Embryonic facial prominence (tissue), 1 donor: ENCODE results near the gene ROBO3.

Experiments
- DNase-seq: peaks from one replicate; pipeline ENCODE4 v3.0.0-alpha.2; 2016; ENCODE audit errors: extremely low spot score

The ROBO3 gene

DNA sequence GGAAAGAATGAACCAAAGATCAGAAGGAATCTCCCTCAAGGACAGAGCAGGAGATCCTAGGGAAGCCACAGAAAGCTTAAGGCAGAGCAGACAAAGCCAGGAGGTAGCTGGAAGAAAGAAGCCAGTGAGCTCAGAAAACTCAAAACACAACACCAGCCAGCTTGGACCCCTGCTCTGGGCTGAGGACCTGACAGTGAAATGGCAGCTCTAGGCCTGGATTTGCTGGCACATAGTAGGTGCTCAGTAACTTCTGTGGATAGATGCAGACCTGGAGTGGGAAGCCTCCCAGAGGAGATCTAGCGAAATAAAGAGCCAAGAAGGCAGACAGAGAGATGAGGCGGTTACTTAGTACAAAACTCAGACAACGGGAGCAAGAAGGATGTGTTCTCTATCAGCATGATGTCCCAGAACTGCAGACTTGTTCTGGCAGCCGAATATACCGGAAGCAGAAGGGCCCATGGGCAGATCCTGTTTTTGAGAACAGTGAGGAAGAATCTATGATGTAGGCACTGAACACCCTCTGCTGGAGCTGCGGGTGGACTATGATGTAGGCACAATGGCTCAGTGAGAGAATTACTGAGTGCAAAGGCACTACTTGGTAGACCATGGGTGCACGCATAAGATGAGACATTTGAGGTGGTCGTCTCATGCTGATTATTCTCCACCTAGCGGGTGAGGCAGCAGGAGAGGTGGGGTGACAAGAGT, 27.7 kb downstream of the ROBO3 start:
- DNase-seq: no peak

DNA sequence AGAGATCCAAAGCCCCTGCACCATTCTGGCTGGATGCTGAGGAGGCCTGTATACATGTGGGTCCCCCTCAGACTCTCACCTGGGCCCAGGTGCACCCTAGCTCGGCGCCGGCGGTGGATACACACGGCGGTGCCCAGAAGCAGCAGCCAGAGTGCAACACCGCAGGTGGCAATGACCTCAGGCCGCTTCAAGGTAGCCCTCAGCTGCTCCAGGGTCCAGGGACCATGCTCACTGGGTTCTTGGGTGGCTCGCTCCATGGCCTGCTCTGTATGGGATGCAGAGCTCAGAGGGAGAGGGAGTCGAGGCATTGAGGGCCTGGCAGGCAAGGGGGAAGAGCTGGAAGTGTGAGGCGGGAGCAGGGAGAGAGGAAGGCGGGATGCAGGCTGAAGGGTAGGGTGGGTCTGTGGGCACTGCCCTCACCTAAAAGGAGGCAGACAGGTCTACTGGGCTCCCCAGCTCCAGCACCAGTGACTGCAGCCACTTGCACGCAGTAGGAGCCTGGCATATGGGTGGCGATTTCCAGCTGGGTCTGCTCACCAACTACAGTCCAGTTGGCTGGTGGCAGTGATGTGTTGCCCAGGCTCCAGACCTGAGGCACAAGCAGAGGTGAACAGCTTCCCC, 28.7 kb downstream of the ROBO3 start:
- no peak for DNase-seq

DNA sequence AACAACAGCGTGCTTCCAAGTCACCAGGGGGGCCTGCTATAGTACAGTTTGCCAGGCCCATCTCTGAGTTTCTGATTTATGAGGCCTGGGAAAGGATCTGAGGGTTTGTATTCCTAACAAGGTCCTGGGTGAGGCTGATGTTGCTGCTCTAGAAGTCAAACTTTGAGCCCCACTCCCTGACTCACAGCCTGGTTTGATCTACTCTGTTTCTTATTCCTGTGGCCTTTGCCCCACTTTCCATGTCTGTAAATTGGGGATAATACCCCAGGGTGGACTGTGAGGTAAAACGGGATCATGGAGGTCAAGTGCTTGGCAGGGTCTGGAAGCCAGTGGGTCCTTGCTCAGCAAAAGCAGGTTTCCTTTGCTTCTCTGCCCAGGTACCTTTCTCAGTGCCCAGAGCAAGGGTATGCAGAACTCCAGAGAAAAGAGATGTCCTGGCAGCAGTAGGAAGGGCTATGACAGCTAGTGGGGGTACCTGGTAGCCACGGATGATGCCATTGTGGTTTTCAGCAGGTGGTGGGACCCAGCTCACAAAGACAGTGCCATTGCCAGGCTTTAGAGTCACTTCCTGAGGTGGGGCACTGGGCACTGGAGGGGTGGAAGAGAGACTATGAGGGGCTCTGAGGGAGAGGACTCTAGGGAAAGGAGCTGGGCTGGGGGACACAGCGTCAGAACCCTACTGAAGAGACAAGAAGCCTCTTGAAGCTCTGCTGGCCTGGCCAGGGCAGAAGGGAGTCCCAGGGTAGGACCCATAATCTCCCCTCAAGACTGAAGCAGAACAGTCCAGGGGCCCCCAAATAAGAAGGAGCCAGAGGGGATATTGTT, 29.6 kb downstream of the ROBO3 start:
- no peak for DNase-seq

DNA sequence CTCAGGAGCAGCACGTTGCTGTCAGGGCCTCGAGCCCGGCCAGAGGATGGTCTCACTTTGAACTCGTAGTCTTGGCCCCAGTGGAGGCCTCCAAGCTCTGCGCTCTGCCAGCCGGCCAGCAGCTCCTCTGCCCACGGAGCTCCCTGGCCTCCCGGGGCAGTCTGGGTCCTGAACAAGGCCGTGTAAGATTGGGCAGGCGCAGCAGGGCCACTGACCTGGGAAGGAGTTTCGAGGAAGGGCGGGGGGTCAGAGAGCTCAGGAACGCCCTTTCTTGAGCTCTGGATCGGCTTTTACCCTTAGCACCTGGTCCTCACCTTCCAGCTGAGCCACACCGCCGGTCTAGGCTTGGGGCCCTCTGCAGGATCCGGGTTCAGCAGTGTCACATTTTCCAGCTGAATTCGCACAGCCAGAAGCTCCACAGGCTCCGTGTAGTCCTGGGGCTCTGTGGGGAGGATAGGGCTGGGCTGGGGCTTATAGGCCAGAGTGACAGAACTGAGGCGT, 30.3 kb downstream of the ROBO3 start:
- DNase-seq: no peak

DNA sequence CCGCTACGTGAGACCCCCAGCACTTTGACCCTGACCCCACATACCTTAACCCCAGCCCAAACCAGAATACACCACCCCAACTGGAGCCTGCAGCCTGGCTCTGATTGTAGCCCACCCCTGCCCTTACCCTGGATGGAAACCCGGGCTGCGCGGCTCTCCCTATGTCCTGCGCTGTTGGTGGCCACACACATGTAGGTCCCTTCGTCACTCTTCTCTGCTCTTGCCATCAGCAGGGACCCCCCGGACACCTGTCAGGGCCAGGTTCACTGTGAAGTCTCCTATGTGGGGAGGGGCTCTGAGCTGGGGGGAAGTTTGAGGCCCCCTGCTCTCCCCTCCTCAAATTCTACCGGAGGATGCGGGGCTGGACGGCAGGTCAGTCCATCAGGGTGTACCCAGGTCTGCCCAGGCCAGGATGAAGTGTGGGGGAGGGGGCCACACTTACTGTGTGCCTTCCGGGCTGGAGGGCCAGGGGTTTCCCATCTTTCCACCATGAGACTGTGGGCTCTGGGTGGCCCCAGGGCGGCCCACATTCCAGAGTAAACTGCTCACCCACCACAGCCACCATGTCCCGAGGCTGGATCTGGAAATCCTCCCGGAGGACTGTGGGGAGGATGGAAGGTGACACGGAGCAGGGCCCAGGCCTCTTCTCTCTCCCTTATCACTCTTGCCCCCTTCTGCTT, 31.0 kb downstream of the ROBO3 start:
- DNase-seq: no peak

DNA sequence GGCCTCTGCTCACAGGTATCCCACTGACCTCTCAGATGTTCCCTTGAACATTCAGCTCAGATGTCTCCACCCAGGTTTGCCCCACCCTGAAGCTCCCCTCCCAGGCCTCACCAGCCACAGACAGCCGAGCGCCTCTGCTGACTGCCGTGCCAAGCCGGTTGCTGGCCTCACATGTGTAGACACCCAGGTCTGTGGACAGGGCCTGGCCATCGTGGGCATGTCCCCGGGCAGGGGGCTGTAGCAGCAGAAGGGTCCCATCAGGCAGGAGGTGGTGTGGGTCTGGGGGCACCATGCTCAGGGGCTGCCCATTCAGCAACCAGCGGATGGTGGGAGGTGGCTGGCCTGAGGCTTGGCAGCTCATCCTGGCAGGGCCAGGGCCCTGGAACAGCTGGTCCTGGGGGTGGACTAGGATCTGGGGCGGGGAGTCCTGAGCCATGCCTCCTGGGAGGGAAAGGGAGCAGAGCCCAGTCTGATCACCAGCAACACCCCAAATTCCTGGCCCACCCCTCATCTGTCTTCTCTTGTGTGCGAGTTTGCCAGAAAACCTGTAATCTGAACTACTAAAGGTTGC, 31.7 kb downstream of the ROBO3 start:
- no peak for DNase-seq

DNA sequence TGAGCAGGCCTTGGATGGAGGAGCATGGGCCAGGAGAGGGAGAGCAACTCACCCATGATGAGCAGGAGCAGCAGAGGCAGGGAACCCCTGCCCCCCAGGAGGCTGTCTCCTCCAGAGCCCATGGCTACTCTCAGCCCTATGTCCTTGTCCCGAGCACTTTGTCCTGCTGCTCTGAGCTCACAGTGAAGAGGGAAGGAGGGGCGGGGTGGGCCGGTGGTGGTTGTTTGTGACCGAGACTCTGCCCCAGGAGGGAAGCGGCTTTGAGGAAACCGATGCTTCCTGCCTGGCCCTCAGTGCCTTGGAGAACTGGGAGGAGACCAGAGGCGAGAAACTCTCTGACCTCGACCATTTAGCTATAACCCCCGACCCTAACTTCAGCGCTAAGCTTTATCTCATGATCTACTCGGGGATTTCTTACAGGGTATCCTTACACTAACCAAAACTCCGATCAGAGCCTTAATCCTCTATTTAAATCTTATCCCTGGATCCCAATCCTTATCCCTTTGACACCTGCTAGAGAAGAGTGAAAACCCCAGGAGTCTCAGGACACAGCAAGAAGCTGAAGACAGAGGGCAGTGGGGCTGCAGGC, 32.5 kb downstream of the ROBO3 start, which contains the start of gene ROBO4:
Gene ROBO4 (minus strand): TSS at position 192 of the 589 bp plus-strand sequence. CDS start 70 bp downstream, at position 122.
- no peak for DNase-seq

DNA sequence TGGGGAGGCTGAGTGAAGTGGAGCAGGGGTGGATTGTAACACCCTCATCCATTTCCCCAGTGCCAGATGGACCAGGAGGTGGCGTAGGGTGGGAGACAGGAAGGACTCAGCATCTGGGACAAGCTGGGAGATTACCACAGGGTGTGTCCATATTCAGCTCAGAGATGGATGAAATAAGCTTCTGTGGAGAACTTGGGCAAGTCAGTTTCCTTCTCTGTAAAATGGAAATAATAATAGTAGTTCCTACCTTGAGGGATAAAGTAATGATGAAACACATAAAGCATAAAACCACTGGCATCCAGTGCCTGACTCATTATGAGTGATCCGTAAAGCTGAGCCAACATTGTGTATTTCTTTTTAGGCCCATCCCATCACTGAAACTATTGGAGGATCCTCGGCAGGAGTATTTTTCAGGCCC, 33.0 kb downstream of the ROBO3 start:
- no peak for DNase-seq

DNA sequence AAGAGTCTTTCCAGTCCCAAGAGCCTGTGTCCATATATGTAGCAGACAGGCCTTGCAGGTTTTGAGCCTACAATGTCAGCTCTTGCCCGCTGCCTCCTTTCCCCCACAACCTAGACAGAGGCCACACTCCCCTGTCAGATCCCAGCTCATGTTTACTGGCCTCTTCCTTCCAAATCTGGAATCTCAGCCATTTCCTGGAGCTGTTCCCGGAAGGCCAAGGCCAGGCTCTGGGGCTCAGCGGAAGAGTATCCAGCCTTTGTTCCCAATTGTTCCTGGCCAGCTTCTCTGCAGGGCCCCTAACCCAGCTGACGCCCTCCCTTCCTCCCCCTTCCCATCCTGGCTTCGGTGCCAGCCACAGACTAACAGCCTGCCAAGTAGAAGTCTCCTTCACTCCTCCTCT, 33.5 kb downstream of the ROBO3 start:
- no peak for DNase-seq

DNA sequence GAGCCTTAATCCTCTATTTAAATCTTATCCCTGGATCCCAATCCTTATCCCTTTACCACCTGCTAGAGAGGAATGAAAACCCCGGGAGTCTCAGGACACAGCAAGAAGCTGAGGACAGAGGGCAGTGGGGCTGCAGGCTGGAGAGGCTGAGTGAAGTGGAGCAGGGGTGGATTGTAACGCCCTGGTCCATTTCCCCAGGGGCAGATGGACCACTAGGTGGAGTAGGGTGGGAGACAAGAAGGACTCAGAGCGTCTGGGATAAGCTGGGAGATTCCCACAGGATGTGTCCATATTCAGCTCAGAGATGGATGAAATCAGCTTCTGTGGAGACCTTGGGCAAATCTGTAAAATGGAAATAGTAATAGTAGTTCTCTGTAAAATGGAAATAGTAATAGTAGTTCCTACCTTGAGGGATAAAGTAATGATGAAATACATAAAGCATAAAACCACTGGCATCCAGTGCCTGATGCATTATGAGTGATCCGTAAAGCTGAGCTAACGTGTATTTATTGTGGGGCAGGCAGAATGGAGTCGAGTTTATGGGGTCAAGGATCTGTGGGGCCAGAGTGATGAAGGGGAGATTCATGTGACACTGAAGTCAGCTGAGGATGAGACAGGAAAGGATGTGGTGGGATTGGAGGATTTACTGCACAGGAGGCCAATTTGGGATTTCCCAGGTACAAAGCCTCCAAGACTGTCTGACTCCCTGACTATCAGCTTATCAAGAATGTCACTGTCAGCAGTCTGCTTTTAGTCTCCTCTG, 34.3 kb downstream of the ROBO3 start:
- no peak for DNase-seq

DNA sequence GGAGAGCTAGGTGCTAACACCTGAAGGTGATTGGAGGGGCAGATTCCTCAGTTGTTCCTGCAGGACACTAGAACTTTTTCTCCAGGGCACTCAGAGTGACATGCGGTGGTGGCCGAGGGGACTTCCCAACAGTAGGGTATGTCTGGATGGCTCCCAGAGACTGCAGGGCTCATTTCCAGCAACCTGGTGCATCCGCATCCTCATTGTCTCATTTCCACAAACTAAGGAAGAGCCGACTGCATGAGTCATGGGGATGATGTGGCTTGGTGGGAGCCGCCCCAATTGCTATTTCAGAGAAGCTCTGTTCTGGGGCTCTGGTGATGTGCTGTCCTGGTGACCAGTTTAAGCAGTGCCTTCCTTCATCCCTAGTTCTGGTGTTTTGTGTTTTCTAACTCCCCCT, 35.2 kb downstream of the ROBO3 start:
- DNase-seq: no peak

DNA sequence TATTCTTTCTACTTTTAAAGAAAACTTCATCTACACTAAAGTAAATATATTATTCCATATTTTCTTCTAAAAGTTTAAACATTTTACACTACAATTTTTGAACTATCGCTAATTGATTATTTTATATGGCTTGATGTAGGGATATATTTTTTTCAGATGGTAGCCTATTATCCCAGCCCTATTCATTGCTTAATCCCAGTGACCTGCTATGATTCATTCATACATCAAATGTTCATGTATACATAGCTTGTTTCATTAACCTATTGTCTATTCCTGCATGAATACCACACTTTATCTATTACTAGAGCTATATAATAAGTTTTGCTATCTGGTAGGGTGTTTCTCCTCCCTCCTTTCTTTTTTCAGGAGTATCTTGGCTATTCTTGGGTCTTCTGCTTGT, 37.4 kb downstream of the ROBO3 start:
- DNase-seq: no peak

DNA sequence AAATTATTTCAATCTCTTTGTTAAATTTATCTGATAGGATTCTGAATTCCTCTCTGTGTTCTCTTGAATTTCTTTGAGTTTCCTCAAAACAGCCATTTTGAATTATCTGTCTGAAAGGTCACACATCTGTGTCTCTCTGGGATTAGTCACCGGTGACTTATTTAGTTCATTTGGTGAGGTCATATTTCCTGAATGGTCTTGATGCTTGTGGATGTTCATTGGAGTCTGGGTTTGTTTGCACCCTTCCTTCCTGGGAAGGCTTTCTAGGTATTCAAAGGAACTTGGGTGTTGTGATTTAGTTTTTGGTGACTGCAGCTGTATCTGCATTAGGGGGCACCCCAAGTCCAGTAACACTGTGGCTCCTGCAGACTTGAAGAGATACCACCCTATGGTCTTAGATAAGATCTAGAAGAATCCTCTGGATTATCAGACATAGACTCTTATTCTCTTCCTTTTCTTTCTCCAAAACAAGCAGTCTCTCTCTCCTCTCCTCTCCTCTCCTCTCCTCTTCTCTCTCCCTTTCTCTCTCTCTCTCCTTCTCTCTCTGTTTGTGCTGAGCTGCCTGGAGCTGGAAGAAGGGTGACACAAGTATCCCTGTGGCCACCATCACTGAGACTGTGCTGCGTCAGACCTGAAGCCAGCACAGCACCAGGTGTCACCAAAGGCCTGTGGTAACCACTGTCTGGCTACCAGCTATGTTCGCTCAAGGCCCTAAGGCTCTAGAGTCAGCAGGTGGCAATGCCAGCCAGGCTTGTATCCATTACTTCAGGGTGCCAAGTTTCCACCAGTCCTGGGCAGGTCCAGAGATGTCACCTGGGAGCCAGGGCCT, 50.5 kb downstream of the ROBO3 start:
- DNase-seq: no peak

DNA sequence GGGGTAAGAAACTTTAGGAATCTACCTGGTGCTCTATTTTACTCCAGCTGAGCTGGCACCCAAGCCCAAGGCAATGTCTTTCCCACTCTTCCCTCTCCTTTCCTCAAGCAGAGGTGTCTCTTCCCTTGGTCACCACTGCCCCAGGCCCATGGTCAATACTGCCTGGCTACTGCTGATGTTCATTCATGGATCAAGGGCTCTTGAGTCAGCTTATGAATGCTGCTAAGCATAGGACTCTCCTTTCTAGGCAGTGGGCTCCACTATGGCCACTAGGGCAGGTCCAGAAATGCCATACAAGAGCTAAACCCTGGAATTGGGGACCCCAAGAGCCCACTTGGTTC, 51.1 kb downstream of the ROBO3 start:
- DNase-seq: no peak

DNA sequence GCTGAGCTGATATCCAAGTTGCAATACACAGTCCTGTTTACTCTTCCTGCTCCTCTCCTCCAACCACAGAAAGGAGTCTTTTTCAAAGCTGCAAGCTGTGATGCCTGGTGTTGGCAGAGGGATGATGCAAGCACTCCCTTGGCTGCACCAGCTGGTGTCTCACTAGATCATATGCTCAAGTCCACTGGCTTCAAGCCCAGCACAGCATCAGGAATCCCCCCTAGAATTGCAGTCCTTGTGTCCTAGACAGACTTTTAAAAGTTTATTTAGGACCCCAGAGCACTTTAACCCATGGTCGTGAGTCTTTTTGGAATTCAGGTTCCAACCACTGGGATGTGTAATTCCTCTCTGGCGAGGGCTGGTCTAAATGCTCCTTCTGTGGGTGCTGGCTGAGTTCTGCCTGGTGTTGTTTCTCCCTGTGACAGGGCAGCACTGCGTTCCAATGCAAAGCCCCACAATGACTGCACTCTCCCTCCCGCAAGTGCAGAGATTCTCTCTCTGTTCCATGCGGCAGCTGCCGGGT, 51.9 kb downstream of the ROBO3 start:
- no peak for DNase-seq

DNA sequence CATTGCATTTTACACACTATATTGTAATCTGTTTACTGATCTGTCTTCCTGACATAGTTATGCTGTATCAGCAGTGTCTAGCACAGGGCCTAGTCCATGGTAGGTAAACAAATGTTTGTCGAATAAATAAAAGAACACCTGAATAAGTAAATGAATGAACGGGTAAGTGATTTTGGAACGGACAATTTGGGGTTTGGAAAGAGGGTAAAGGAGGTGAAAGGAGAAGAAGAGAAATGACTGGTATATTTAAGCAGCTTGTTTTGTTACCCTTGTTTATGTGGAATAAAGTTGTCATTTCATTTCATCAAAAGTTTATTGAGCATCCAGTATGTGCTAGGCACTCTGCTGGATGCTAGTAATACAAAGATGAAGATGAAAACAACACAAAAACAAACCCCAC, 53.7 kb downstream of the ROBO3 start, which contains the start of gene HEPN1:
Gene HEPN1 (plus strand): TSS at position 301 of the 400 bp plus-strand sequence.
- DNase-seq: no peak

DNA sequence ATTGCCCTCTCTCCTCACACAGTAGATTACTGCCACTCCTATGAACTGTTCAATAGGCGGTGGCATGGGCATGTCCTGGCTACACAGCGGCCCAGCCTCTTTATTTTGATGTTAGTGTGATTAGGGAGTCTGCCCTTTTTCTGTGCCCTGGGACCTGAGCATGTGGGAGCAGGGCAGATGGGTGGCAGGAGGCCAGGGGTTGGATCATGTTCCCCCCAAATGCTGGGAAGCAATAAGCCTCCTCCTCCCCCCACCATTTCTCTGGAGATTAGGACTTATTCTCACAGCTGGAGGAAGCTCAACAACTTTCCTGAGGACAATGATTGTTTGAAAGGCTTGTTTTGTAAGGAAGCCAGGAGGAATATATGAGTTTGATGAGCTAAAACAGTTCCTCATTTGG, 54.7 kb downstream of the ROBO3 start:
- no peak for DNase-seq

DNA sequence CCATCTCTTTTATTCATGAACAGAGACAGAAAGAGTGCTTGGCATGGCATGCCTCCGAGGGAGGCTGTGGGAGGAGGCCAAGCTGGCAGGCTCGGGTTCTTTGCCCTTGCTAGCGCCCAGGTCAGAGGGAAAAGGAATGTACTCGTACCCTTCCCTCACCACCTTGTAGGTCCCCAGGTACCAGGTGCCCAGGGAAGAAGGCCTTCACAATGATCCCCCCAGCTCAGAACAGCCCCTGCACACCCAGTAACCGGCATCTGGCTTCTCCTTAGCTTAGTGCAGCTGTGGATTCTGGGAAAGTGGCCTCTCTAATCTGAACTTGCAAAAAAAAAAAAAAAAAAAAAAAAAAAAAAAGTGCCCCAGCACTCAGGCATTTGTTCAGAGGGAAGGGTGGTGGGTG, 55.1 kb downstream of the ROBO3 start:
- no peak for DNase-seq

DNA sequence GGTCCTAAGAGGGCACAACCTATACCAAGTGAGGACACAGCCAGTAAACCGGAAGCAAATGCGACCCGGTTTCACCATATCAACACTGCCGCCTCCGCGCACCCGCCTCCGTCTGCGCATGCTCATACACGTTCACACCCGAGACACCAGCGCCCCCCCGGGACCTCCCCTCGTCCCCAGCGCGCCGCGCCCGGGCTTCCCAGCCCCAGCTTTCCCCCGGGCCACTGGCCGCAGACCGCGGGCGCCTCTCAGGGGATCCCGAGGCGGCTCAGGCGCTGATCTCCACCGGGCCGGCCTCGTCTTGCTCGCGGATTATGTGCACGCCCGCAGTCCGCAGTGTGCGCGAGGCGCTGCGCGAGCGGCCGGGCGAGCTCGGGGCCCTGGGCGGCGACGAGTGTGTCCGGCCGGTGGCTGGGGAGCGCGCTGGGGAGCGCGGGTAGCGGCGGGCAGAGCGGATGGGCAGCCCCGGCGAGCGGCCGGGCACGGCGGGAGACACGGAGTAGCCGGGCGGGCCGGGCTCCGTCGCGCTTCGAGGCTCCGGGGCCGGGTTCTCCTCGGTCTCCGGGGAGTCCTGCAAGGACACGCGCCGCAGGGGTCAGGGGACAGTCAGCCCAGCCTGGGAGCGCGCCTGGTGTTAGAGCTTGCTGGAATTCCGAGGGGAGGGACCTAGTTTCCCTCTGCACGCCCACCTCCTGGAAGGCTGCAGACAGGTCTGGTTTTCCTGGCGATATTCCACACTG, 55.8 kb downstream of the ROBO3 start:
- DNase-seq: peak; percentile 55
